ENCODE results near the gene ACSM6.
"Not testable (repeated sequence)": the region's sequence is repeated elsewhere in the genome, so short reads cannot be mapped to it uniquely, and the experiment has no call there.

DNA sequence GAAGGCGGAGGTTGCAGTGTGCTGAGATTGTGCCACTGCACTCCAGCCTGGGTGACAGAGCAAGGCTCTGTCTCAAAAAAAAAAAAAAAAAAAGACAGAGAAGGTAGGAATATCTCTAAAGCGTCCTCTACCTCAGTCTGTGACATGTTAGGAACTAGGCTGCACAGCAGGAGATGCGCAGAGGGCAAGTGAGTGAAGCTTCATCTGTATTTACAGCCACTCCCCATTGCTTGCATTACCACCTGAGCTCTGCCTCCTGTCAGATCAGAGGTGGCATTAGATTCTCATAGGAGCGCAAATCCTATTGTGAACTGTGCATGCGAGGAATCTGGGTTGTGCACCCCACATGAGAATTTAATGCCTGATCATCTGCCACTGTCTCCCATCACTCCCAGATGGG, 8.8 kb downstream of the ACSM6 start:
- TF ChIP-seq, protein P1, sequence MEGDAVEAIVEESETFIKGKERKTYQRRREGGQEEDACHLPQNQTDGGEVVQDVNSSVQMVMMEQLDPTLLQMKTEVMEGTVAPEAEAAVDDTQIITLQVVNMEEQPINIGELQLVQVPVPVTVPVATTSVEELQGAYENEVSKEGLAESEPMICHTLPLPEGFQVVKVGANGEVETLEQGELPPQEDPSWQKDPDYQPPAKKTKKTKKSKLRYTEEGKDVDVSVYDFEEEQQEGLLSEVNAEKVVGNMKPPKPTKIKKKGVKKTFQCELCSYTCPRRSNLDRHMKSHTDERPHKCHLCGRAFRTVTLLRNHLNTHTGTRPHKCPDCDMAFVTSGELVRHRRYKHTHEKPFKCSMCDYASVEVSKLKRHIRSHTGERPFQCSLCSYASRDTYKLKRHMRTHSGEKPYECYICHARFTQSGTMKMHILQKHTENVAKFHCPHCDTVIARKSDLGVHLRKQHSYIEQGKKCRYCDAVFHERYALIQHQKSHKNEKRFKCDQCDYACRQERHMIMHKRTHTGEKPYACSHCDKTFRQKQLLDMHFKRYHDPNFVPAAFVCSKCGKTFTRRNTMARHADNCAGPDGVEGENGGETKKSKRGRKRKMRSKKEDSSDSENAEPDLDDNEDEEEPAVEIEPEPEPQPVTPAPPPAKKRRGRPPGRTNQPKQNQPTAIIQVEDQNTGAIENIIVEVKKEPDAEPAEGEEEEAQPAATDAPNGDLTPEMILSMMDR (IDR thresholded peaks at IDR 0.05) = not testable (repeated sequence)
- not testable (repeated sequence) for TF ChIP-seq POLR2A, EP300 (IDR thresholded peaks at IDR 0.05)
